ENCODE data around the gene TMEM191C.
"Not testable (repeated sequence)": the region's sequence is repeated elsewhere in the genome, so short reads cannot be mapped to it uniquely, and the experiment has no call there.

- not testable (repeated sequence) for TF ChIP-seq CTCF (IDR thresholded peaks at IDR 0.05; ENCODE audit: low read depth, low read length); MYC (IDR thresholded peaks at IDR 0.05; ENCODE audit: low read depth, low read length); POLR2A (IDR thresholded peaks at IDR 0.05; ENCODE audit: extremely low read depth, insufficient read length)
Measured at GRCh38 chr22:21472984-21473383, 5.8 kb downstream of the TMEM191C start.

All from NB4 (cell line).